Cardiac fibroblast (primary cell): ENCODE data around the gene SYTL4.

ENCODE experiments used
- DNase-seq, 2 donors: peaks; one replicate each; pipeline versions ENCODE4 v3.0.0 to v3.0.0-alpha.2; 2010; ENCODE audit warnings: low read depth in 2 of 2
- H3K4me3 ChIP-seq, 2 donors: replicated peaks in 1 of 2; 1 replicate in 1 of 2; 2 replicates in 1 of 2; pipeline ENCODE4 v1.5.1; 2011; ENCODE audit warnings: low read depth in 2 of 2, low read length in 2 of 2, mild to moderate bottlenecking in 2 of 2, moderate library complexity in 1 of 2
- TF ChIP-seq, protein P1 (sequence below): IDR thresholded peaks from one replicate; pipeline ENCODE4 v1.5.1; 2011; ENCODE audit warnings: low read depth, mild to moderate bottlenecking, low read length, inconsistent platforms

Gene SYTL4

DNA sequence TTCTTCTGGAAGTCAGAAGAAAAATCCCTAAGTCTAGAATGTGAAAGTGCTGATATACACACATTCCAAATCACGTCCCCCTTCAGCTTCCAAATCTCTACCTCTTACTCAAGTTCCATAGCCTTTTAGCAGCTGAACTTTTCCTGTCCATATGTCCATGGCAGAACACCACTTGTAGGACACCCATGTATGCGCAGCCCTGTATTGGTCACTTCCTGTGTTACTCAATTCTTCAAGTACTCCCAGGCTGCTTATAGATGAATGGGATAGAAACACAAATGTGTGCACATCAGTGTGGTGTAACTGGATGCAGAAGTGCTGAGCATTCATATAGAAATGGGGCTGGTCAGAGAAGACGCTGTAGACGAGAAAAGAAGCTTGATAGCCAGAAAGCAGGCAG, 69.1 kb downstream of the SYTL4 start:
- peak; percentile 78 to 85 for DNase-seq
- no peak overlapping the region for H3K4me3 ChIP-seq
- TF ChIP-seq, protein P1, sequence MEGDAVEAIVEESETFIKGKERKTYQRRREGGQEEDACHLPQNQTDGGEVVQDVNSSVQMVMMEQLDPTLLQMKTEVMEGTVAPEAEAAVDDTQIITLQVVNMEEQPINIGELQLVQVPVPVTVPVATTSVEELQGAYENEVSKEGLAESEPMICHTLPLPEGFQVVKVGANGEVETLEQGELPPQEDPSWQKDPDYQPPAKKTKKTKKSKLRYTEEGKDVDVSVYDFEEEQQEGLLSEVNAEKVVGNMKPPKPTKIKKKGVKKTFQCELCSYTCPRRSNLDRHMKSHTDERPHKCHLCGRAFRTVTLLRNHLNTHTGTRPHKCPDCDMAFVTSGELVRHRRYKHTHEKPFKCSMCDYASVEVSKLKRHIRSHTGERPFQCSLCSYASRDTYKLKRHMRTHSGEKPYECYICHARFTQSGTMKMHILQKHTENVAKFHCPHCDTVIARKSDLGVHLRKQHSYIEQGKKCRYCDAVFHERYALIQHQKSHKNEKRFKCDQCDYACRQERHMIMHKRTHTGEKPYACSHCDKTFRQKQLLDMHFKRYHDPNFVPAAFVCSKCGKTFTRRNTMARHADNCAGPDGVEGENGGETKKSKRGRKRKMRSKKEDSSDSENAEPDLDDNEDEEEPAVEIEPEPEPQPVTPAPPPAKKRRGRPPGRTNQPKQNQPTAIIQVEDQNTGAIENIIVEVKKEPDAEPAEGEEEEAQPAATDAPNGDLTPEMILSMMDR = no peak

DNA sequence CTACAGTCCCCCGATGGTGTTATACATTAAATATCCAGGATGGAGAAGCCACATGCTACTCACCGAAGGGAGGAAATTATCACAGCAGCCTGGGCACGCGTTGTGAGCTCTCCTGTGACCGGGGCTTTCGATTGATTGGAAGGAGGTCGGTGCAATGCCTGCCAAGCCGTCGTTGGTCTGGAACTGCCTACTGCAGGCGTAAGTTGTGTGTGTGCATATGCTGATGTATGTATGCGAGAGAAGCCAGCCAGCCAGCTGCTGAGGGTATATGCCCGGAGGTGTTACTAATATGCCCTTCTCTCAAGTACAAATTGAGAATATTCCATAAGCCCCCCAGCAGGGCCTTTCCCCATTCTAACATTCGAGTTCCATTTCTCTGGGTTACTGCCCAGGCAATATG, 69.8 kb downstream of the SYTL4 start:
- no peak for DNase-seq

DNA sequence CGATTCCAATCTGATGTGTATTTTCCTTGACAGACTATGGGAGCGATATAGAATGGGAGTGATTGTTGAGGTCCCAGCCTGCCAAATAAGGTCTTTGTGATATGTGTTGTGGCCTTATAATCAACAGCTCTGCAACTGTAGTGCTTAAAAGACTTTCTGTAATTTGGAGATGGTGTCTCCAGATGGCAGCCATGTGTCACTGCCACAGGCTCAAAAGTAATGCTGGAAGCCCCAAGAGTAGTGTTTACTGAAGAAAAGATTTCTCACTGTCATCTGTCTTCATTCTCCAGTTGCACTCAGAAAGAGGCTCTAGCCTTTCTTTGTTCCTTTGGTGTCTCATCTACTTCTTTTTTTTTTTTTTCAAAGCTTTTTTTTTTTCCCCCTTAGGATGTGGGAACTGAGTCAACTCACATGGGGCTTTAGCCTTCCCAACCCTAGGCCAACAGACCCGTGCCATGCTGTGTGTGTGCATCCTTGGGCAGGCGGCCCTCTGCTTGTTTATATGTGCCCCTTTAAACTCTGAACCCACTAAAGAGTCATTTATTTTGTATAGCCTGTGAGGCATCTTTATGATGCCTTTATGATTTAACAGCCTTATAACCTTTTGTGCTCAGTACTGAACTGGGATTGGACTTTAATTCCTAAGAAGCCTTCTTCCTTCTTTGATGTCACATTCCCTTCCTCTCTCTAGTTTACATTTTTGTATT, 72.3 kb downstream of the SYTL4 start:
- TF ChIP-seq, protein P1 = no peak
- no peak for DNase-seq
- H3K4me3 ChIP-seq = no peak overlapping the region

More for the DNA sequence above, 69.8 kb downstream of the SYTL4 start:
- no peak overlapping the region for H3K4me3 ChIP-seq
- TF ChIP-seq, protein P1 = no peak

DNA sequence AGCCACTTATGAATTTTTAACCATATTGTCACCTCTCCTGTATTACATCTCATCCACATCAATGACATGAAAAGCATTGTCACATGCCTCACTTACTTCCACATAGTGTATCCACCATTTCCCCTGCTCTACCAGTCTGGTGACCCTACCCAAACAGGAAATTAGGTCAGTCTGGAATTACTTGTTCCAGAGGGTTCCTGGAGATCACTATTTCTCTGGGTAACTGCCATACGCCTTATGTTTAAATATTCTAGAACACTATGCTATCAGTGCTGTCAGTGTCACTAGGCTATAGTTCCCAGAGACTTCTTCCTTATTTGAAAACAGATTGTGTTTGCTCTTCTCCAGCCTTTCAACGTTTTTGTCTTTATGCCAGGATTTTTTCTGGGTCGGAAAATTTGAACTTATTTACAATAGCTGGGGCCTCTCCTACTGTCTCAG, 73.0 kb downstream of the SYTL4 start:
- DNase-seq = no peak
- TF ChIP-seq, protein P1 = no peak
- H3K4me3 ChIP-seq = no peak overlapping the region

DNA sequence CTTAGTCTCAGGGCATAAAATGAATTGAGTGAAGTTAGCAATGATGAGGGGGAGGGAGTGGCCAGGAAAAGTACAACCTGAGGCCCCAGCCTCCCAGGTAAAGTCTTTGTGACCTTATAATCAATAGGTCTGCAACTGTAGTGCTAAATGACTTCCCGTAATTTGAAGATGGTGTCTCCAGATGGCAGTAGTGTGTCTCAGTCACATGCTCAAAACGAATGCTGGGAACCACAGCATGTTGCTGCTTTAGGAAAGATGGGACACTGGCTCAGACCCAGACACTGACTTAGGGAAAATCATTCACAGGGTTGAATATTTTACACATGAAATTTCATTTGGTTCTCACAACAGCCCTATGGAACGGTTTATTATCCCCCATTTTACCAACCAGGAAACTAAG, 77.7 kb downstream of the SYTL4 start:
- peak; percentile 51 to 52 for DNase-seq
- TF ChIP-seq, protein P1 = no peak
- H3K4me3 ChIP-seq = no peak overlapping the region

DNA sequence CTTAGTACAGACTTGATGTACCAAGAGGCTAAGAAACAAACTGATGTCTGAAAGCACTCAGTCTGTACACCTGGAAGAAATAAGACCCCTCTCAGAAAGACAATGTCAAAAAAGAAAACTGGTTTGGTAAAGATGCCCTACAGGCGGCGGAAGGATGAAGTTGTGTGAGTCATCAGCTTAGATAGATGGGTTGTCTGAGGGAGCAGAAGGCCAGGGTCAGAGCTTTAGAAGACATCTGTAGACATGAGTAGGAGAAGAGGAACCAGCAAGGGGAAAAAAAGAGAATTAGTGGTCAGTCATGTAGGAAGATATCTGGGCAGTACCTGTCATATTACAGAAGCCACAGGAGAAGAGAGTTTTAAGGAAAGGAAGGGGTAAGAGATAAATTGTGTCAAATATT, 79.7 kb downstream of the SYTL4 start:
- DNase-seq = no peak
- H3K4me3 ChIP-seq = no peak overlapping the region
- TF ChIP-seq, protein P1 = no peak

DNA sequence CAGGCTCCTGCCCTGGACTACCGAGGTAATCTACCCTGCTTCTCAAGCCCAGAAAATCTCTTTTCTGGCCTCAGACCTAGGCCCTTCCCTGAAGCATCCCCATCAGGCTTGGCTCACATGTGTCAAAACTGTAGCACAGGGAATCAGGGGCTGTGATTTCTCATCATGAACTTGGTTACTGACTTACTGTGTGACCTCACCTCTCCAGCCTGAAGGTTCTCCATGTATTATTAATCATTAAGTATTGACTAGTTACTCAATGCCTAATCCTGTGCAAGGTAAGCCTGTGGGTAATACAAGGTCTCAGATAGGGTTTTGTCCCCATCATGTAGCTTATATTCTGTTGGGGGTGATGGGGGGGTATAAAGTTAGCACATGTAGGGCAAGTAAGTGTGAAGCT, 81.1 kb downstream of the SYTL4 start:
- no peak for DNase-seq
- H3K4me3 ChIP-seq = no peak overlapping the region
- TF ChIP-seq, protein P1 = no peak
